HepG2 (cell line): ENCODE measurements around the gene SH2D7.

Experiments used
- ESRRA ChIP-seq: sonication (generic); formaldehyde crosslinking; IDR thresholded peaks from 2 replicates; pipeline ENCODE4 v1.5.1; 2020; ENCODE audit warnings: mild to moderate bottlenecking, low read depth, missing genetic modification reagents
- ZNF138 ChIP-seq: sonication (generic); formaldehyde crosslinking; IDR thresholded peaks from 2 replicates; pipeline ENCODE4 v1.5.0; 2020; ENCODE audit warnings: mild to moderate bottlenecking, low read depth, missing genetic modification reagents

DNA sequence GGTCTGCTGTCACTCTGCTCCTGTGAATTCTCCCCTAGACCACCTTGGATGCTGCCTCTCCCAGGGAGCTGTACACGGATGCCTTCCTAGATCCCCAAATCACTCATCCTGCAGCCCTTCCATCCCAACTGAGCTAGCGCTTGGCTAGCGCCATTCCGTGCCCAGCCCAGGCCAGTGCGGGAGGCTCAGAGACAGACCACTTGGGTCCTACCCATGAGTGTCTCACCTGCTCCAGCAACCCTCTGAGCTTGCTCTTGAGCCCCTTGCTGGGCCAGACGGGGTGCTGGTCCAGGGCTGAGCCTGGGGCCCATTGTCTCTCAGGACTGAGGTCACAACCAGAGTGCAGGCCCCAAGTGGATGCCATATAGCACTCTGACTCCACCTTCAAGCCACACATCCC is 17.7 kb downstream of the SH2D7 start:
- no peak for TF ChIP-seq ESRRA (CRISPR knock-in tag)
- no peak for TF ChIP-seq ZNF138 (CRISPR knock-in tag)
